NCI-H2107 treated with DMSO at 0.1 percent for 48 hours (cell line): ENCODE data around the gene HSPB1.
A peak's percentile ranks its signal among the peaks of the same experiment; 100 is the strongest.
"Not testable (repeated sequence)": the region's sequence is repeated elsewhere in the genome, so short reads cannot be mapped to it uniquely, and the experiment has no call there.

Source experiments
- DNase-seq: peaks from one replicate; lab custom pipeline; 2025; ENCODE audit not compliant: unreplicated experiment; lab: John Stamatoyannopoulos, UW

Gene HSPB1

DNA sequence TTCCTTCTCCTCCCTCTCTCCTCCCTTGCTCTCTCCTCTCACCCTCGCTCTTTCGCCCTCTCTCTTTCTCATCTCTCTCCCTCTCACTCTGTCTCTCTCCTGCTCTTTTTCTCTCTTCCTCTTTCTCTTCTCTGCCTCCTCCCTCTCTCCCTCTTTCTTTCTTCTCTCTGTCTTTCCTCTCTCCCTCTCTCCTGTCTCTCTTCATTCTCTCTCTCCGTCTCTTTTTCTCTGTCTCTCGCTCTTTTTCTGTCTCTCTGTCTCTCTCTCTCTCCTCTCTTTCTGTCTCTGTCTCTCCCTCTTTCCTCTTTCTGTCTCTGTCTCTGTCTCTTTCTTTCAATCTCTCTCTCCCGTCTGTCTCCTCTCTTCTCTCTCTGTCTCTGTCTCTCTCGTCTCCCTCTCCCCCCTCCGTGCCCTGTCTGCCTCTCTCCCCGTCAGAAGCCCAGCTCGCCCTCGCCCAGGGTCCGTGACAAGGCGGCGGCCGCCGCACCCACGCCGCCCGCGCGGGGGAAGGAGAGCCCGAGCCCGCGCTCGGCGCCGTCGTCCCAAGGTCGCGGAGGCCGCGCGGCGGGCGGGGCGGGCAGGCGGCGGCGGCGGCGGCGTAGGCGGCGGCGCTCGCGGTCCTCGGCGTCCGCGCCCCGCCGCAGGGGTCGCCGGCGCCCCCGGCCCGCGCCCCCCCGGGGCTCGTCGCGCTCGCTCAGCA lies 21.3 kb upstream of the HSPB1 start:
- no peak for DNase-seq

DNA sequence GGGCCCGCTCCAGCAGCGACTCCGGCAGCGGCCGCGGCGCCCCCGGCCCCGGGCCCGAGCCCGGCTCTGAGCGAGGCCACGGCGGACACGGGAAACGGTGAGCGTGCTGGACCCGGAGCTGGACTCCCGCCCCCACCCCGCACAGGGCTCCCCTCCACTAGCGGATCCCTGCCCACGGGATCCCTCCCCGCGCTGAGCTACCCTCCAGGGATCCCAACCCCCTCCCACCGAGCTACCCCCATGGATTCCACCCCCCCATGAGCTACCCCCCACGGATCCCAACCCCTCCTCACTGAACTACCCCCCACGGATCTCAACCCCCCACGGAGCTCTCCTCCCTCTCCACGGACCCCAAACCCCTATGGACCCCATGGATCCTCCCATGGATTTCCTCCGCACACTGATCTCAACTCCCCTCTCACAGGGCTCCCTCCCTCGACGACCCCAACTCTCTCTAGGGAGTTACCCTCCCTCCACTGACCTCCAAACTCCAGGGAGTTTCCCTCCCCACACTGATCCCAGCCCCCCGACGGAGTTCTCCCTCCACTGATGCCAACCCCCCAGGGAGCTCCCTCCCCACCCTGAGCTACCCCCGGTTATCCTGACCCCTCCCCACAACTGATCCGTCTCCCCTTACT lies 20.6 kb upstream of the HSPB1 start:
- DNase-seq: no peak

DNA sequence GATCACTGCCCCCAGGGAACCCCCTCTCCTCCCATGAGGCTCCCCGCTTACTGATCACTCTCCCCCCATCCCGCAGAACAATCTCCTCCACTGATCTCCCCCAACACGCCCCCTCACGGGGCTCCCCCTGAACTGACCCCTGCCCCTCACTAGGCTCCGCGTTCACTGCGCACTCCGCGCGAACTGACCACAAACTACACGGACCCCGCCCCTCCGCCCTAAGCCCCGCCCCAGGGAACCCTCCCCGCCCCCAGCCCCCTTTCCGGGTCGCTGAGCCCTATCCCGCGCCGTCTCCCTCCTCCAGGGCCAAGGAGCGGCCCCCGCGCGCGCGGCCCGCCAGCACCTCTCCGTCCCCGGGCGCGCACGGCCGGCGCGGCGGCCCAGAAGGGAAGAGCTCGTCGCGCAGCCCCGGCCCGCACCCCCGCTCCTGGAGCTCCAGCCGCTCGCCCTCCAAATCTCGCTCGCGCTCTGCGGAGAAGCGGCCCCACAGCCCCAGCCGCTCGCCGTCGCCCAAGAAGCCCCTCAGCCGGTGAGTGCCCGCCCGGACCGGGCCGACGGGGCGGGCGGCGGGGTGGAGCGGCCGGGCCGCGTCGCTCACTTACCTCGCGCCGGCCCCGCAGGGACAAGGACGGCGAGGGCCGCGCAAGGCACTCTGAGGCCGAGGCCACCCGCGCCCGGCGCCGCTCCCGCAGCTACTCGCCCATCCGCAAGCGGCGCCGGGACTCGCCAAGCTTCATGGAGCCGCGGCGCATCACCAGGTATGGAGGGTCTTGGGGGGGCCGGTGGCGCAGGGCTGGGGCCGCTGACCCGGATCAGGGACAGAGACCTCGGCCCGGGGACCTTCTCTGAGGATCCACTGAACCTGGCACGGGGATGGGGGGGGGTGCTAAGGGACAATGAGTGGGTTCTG lies 19.9 kb upstream of the HSPB1 start:
- DNase-seq: no peak

DNA sequence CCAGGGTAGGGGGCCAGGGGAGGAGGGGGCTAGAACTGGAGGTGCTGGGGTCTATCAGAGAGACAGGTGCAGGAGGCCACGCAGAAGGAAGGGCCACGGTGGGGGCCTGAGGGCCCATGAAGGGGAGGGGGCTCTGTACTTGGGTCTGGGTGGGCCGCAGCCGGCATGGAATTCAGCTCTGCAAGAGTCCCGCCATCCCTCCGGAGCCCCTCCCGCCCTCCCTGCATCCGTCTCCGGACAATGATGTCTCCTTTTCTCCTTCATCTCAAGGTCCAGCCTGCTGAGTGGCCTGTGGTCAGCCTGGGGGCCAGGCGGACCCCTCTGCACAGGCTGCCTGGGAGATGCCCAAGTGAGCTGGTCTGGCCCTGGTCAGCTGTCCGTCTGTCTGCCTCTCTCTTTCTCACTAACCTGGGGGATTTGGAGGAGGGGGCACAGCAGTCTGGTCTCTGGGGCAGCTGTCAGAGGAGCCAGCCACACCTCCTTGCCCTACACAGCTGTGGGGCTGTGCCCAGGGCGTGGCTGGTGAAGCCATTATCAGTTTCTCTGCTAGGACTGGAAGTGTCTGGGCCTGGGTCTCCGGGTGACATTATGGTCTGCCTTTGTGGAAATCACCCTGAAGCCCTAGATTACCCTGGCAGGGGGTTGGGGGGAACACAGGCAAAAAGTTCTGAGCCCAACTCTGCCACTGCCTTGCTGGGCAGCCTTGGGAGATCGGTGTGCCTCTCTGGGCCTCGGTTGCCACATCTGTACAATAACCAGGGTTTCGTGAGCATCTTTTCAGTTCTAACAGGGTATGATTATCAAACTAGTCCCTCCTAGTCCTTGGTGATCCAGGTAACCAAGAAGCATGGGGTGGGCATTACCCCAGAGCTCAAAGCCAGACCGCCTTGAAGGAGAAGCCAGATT lies 19.0 kb upstream of the HSPB1 start:
- DNase-seq: no peak

DNA sequence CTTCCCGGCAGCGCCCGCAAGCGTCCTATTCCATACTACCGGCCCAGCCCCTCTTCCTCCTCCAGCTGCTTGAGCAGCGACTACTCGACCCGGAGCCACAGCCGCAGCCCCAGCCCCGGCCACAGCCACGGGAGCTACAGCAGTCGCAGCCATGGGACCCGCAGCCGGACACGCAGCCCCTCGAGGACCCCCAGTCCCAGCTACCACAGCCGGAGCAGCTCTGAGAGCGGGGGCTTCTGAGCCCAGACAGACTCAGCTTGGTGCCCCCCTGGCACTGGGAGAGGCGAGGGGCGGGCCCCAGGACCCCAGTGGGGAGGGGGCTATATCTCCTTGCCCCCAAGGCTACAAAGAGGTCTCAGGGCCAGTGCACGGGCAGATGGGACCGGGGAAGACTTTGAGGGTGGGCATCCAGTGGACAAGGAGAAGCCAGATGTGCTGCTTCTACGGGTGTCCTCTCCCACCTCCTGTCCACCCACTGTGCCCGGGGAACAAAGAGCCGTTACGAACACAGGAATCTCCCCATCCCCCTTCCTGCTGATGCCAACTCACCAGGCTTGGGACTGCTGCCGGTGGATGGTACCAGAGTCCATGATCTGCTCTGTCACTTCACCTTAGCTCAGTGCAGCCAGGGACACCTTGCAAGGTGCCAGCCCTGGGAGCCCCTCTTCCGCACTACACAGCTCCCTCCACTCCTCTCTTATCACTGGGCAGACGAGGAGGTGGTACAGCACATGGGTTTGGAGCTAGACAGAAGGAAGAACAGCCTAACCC lies 16.7 kb upstream of the HSPB1 start:
- DNase-seq: no peak

DNA sequence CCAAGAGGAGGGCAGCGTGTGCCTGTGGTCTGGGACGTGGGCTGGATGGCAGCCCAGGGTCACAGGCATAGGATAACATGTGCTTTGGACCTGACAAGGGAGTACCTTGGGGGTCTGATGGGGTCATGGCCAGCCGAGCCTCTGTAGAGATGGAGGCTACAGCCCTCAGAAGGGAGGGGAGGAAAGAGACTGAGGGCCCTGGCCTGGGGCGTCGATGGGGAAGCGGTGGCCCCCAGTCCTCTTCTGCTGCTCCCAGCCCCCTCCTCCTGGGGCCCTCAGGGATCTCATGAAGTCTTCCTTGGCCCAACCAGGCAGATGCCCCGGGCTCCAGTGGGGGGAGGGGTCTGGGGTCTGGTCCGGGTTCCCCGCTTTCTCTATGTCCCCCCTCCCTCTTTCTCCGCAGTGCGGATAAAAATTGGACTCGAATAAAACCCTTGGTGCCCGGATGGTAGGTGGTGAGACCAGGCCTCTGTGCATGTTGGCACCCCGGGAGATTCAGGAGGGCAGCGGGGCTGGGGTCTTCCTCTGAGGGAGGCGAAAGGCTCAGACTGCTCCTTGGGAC lies 15.6 kb upstream of the HSPB1 start:
- no peak for DNase-seq

DNA sequence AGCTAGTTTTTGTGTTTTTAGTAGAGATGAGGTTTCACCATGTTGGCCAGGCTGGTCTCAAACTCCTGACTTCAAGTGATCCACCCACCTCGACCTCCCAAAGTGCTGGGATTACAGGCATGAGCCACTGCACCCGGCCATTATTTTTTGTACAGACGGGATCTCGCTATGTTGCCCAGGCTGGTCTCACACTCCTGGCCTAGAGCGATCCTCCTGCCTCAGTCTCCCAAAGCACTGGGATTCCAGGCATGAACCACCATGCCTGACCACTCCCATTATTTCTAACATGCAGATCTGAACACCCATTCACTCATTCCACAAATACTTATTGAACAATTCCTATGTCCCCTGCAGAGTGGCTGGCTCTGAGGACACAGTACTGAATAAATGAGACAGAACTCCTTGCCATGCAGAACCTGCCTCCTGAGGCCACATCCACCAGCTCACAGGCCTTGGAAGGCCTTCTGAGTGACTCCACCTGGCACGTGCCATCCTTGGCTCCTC lies 11.6 kb upstream of the HSPB1 start:
- not testable (repeated sequence) for DNase-seq

DNA sequence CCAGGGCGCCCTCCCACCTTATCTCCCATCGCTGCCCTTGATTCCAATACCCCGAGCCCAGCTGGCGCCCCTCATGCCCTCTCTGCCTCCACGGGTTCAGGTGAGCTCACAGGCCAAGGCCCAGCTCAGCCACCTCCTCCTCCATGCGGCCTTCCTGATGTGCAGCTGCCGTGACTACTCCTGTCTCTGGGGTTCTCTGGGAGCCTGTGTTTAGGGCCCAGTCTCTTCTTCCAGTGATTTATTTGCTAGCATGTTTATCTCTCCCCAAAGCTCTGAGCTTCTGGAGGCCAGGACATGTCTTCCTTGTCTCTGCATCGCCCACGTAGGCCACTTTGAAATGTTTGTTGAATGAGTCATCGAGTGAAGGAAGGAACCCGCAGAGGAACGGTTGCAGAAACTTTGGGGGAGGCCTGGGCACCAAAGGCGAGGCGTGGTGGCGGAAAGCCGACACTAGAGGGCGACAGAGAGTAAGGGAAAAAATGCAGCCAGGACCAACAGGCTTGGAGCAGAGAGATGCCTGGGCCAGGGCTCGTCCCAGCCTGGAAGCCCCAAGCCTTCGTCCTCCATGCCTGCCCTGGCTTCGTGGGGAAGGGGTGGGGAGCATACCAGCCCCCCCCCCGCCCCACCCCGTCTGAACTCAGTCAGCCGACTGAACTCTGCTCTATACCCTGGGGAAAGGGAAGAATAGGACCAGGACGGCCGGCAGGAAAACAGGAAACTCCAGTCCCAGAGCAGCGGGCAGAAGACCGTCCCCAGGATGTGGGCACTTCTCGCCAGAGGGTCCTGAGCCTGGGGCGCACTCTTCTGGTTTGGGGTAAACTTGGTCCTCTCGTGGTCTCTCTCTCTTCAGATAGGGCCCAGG lies 10.9 kb upstream of the HSPB1 start:
- DNase-seq: peak; percentile 69

DNA sequence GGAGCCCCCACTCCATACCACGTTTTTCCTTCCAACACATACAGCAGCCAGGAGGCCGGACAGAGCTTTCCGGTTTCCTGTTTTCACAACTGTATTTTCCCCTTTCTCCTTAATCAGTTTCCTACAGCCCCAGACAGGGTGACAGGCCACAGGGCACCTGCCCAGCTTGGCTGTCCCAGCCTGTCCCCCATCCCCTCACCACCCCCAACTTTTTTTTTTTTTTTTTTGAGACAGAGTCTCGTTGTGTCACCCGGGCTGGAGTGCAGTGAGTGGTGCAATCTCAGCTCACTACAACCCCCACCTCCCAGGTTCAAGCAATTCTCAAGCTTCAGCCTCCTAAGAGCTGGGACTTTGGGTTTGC lies 10.3 kb upstream of the HSPB1 start:
- DNase-seq: no peak

DNA sequence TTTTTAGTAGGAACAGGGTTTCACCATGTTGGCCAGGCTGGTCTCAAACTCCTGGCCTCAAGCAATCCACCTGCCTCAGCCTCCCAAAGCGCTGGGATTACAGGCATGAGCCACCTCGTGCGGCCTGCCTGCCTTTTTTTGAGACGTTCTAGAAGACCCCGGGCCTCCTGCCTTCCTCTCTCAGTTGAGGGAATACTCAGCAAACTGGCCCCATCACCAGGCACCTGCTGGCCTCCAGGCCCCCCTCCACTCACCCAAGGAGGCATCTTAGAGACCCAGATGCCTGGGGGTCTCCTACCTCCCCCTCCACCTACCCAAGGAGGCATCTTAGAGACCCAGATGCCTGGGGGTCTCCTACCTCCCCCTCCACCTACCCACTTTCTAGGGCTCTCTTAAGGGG lies 9.6 kb upstream of the HSPB1 start:
- not testable (repeated sequence) for DNase-seq

DNA sequence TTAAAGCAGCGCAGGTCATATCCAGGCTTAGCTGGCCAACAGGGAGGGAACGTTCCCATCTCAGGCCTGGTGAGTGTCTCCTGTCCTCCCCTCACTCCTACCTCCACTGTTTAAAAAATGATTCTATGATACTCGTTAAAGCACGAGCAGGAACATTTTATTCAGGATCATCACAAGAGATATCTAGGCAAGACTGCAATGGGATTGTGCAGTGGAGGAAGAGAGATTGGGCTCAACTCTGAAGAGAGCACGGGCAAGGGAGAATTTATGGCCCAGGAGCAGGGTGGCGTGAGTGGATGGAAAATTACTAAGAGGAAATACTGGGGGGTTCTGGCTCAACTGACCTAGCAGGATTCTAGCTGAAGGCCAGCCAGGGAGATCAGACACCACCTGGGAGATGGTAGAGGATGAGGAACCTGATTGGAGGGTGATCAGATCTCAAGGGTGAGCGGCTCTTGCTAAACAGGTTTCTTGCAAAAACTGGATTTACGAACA lies 9.0 kb upstream of the HSPB1 start:
- no peak for DNase-seq

DNA sequence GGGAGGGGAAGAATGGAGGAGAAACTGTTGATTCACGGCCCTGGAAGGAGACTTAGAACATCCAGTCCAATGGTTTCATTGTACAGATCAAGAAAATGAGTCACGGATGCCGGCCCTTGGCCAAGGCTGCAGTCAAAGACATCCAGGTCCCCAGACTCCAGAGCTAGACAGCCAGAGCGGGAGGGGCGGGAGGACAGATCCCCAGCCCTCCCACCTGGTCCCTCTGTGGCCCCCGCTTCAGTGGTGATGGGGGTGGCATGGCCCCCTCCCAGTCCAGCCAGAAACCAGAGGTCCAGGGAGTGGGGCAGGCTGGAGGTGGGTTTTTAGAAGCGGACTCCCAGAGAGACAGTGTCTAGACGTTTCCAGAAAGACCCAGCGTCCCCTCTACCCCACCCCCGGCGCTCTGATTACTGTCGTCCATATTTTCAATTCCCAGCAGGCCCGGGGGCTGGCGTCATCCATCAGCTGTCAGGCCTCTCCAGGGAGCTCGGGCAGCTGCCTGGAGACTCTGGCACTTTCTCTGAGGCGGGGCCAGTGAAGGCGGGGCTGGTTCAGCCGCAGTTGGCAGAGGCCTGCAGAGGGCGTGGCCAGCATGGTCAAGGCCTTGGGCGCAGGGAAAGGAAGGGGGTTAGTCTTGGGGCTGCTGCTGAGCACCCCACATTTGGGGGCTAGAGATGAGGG lies 8.0 kb upstream of the HSPB1 start:
- peak; percentile 89 for DNase-seq

DNA sequence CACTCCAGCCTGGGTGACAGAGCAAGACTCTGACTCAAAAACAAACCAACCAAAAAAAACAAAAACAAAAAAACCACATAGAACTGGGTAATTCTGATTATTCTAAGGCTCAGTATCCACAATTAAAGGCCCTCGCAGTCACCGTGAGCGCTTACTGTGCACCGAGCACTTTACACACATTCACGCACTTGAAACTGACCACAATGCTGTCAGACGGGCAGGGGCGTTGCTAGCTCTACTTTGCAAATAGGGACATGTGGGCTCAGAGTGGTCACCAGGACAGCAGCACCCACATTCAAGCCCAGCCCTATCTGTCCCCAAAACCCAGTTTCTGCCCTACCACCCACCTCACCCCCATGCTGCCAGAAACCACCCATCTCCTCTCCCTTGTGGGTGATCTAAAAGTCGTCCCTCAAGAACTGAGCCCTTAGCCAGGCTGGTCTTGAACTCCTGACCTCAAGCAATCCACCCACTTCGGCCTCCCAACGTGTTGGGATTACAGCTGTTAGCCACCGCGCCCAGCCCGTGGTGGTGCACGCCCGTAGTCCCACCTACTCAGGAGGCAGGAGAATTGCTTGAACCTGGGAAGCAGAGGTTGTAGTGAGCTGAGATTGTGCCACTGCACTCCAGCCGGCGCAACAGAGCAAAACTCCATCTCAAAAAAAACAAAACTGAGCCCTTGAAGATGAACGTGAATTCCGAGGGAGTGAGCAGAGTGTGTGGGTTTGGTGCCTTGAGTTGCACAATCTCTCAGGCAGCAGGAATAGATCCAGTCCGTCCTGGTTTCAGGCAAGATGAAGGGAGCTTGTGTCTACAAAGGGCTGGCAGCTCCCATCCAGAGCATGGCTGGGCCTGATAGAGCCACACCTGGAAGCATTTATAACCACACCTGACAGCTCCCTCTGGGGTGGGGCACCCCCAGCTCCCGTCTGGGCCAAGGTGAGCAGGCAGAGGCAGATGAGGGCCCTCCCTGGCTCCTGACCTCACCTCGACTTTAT lies 5.4 kb upstream of the HSPB1 start:
- DNase-seq: peak; percentile 62

DNA sequence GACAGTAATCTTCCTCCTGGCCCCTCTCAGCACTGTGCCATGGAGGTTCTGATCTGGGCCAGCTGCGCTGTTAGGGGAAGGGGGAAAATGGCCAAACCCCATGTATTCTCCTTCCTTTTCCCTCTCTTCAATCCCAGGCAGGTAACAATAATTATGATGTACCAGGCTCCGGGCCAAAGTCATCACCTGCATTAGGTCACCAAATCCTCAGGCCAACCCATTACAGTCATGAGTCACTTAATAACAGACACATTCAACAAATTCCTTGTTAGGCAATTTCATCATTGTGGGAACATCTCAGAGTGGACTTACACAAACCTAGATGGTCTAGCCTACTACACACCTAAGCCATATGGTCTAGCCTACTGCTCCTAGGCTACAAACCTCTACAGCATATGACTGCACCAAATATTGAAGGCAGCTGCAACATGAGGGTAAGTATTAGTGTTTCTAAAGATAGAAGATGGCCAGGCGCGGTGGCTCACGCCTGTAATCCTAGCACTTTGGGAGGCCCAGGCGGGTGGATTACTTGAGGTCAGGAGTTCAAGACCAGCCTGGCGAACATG lies 2.2 kb upstream of the HSPB1 start:
- DNase-seq: no peak

DNA sequence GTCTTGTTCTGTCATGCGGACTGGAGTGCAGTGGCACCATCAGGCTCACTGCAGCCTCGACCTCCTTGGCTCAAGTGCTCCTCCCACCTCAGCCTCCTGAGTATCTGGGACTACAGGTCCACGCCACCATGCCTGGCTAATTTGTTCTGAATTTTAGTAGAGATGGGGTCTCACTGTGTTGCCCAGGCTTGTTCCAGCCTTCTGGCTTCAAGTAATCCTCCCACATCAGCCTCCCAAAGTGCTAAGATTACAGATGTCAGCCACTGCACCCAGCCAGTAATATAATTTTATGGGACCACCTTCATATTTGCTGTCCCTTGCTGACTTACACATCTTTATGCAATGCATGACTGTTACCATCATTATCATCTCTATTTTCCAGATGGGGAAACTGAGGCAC lies 1.5 kb upstream of the HSPB1 start:
- no peak for DNase-seq
